Measurements from ENCODE around the gene NEUROD6. TPM values are rescaled to one million over a fixed set of nuclear protein-coding genes. Genes with fewer than 3 reads are reported as not detected.

Gene NEUROD6
- total and polyA plus RNA-seq, 10 donors, result not detected

GRCh38 chr7:31310321-31310935 is 30.1 kb downstream of the NEUROD6 start:
- Histone ChIP-seq H3K4me3 (no peak overlapping the region), H3K9me3 (no peaks in the 10 kb centered on the region), H3K36me3 (no peaks in the 10 kb centered on the region), H3K4me1 (no peaks in the 10 kb centered on the region), H3K27ac (no peak overlapping the region), H3K27me3 (replicated peaks in 1 of 7) (no peaks in the 10 kb centered on the region)
- intact Hi-C loops (cut with DNase I; ENCODE audit: low total_unique reads), result no loop called here
- 58 to 66% (median 62%) methylated on average over 4 of the region's 4 CpGs for WGBS, 5 donors
- DNase-seq, result no peak
- TF ChIP-seq POLR2AphosphoS5 (IDR thresholded peaks at IDR 0.05), result no peak
- TF ChIP-seq POLR2A (IDR thresholded peaks at IDR 0.05), result no peak
- TF ChIP-seq CTCF (IDR thresholded peaks at IDR 0.05 in 8 of 11, conservative IDR thresholded peaks at IDR 0.05 in 3 of 11), result no peak

GRCh38 chr7:31309407-31309806 is 31.1 kb downstream of the NEUROD6 start:
- H3K4me1 ChIP-seq, result no peaks in the 10 kb centered on the region
- no peaks in the 10 kb centered on the region for H3K36me3 ChIP-seq
- H3K27ac ChIP-seq, result no peak overlapping the region
- no peaks in the 10 kb centered on the region for H3K27me3 ChIP-seq (replicated peaks in 1 of 7)
- H3K4me3 ChIP-seq, result no peak overlapping the region
- intact Hi-C loops (cut with DNase I; ENCODE audit: low total_unique reads), result no loop called here
- no peaks in the 10 kb centered on the region for H3K9me3 ChIP-seq
- TF ChIP-seq POLR2AphosphoS5 (IDR thresholded peaks at IDR 0.05) (no peak), POLR2A (IDR thresholded peaks at IDR 0.05) (no peak), CTCF (IDR thresholded peaks at IDR 0.05 in 8 of 11, conservative IDR thresholded peaks at IDR 0.05 in 3 of 11) (no peak)
- DNase-seq, result no peak
- WGBS, 5 donors, result 45 to 73% (median 54%) methylated on average over 4 of the region's 4 CpGs

GRCh38 chr7:31308652-31309051 is 31.9 kb downstream of the NEUROD6 start:
- 82 to 92% (median 88%) methylated on average over 5 of the region's 5 CpGs for WGBS, 5 donors

GRCh38 chr7:31307972-31308371 is 32.6 kb downstream of the NEUROD6 start:
- no peaks in the 10 kb centered on the region for H3K36me3 ChIP-seq
- intact Hi-C loops (cut with DNase I; ENCODE audit: low total_unique reads), result no loop called here
- no peaks in the 10 kb centered on the region for H3K4me1 ChIP-seq
- 77 to 90% (median 82%) methylated on average over 7 of the region's 7 CpGs for WGBS, 5 donors
- H3K9me3 ChIP-seq, result no peaks in the 10 kb centered on the region
- H3K4me3 ChIP-seq, result no peak overlapping the region
- DNase-seq, result no peak
- TF ChIP-seq CTCF (IDR thresholded peaks at IDR 0.05 in 8 of 11, conservative IDR thresholded peaks at IDR 0.05 in 3 of 11) (no peak), POLR2AphosphoS5 (IDR thresholded peaks at IDR 0.05) (no peak), POLR2A (IDR thresholded peaks at IDR 0.05) (no peak)
- no peaks in the 10 kb centered on the region for H3K27me3 ChIP-seq (replicated peaks in 1 of 7)
- no peak overlapping the region for H3K27ac ChIP-seq

More at GRCh38 chr7:31308652-31309051, 31.9 kb downstream of the NEUROD6 start:
- no peak overlapping the region for H3K27ac ChIP-seq
- H3K36me3 ChIP-seq, result no peaks in the 10 kb centered on the region
- TF ChIP-seq POLR2AphosphoS5 (IDR thresholded peaks at IDR 0.05) (no peak), POLR2A (IDR thresholded peaks at IDR 0.05) (no peak), CTCF (IDR thresholded peaks at IDR 0.05 in 8 of 11, conservative IDR thresholded peaks at IDR 0.05 in 3 of 11) (no peak)
- no peaks in the 10 kb centered on the region for H3K27me3 ChIP-seq (replicated peaks in 1 of 7)
- H3K9me3 ChIP-seq, result no peaks in the 10 kb centered on the region
- H3K4me1 ChIP-seq, result no peaks in the 10 kb centered on the region
- no peak overlapping the region for H3K4me3 ChIP-seq
- DNase-seq, result no peak
- intact Hi-C loops (cut with DNase I; ENCODE audit: low total_unique reads), result no loop called here
